Right lobe of liver (tissue), 4 donors: ENCODE data around the gene ARHGDIB.

Experiments
- POLR2A ChIP-seq: fragments of 450-650 bp; IDR thresholded peaks from one replicate; pipeline ENCODE4 v1.6.1; 2017; ENCODE audit warnings: antibody characterized with exemption, mild to moderate bottlenecking
- TF ChIP-seq, protein P1 (sequence below), 4 donors: fragments of 200-600 bp in 3 of 4; fragments of 450-650 bp in 1 of 4; IDR thresholded peaks; one replicate each; pipeline versions ENCODE4 v1.5.1 to v1.8.0; 2016 to 2022; ENCODE audit warnings: antibody characterized with exemption in 4 of 4, mild to moderate bottlenecking in 2 of 4
- donor health status: DM: no; HTN: no; CAD: no.
- donor health status: DM: no; HTN: no; CAD: no.
- donor health status: DM: no; HTN: yes; CAD: no.

DNA sequence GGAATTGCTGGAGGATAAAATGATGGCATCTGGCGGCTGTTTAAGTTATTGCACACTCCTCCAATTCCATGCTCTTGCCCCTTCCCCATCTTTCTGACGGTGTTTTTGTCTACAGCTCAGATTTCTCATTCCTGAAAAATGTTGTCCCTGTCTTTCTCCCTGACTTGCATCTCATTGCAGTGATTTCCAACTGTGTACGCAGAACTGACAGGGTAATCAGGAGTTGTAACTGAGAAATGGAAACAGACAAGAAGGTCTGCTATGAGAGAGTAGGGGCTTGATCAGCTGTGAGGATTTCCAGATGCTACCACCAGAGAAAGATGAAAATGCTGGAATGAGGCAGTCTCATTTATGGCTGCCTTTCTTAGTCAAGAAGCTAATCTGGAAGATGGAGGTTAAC, 24.4 kb downstream of the ARHGDIB start:
- TF ChIP-seq, protein P1, sequence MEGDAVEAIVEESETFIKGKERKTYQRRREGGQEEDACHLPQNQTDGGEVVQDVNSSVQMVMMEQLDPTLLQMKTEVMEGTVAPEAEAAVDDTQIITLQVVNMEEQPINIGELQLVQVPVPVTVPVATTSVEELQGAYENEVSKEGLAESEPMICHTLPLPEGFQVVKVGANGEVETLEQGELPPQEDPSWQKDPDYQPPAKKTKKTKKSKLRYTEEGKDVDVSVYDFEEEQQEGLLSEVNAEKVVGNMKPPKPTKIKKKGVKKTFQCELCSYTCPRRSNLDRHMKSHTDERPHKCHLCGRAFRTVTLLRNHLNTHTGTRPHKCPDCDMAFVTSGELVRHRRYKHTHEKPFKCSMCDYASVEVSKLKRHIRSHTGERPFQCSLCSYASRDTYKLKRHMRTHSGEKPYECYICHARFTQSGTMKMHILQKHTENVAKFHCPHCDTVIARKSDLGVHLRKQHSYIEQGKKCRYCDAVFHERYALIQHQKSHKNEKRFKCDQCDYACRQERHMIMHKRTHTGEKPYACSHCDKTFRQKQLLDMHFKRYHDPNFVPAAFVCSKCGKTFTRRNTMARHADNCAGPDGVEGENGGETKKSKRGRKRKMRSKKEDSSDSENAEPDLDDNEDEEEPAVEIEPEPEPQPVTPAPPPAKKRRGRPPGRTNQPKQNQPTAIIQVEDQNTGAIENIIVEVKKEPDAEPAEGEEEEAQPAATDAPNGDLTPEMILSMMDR (IDR thresholded peaks at IDR 0.05): no peak
- no peak for TF ChIP-seq POLR2A
